Adrenal gland (tissue), 12 donors: ENCODE data around the gene KLK14. TPM values are rescaled to one million over a fixed set of nuclear protein-coding genes. Genes with fewer than 3 reads are reported as not detected.

Source experiments
- DNase-seq, 7 donors: peaks; one replicate each; pipeline ENCODE4 v3.0.0-alpha.2; 2019 to 2020
- H3K27ac ChIP-seq, 5 donors: fragments of 200-600 bp; sonication (generic) in 4 of 5; 1 replicate in 3 of 5; 2 replicates in 2 of 5; pipeline versions ENCODE4 v1.5.1 to v1.8.0; 2016 to 2020; ENCODE audit warnings: mild to moderate bottlenecking in 1 of 5
- H3K27me3 ChIP-seq: fragments of 200-600 bp; 2 replicates; pipeline ENCODE4 v1.8.0; 2021
- H3K36me3 ChIP-seq, 2 donors: fragments of 200-600 bp; replicated peaks in 1 of 2; 1 replicate in 1 of 2; 2 replicates in 1 of 2; pipeline versions ENCODE4 v1.5.1 to v1.8.0; 2018 to 2022
- H3K4me1 ChIP-seq, 2 donors: fragments of 200-600 bp; replicated peaks in 1 of 2; 1 replicate in 1 of 2; 2 replicates in 1 of 2; pipeline versions ENCODE4 v1.5.1 to v1.8.0; 2018 to 2021
- H3K4me3 ChIP-seq, 4 donors: fragments of 200-600 bp; sonication (generic) in 3 of 4; one replicate each; pipeline ENCODE4 v1.5.1; 2016 to 2018
- H3K9me3 ChIP-seq, 3 donors: fragments of 200-600 bp; sonication (generic) in 1 of 3; replicated peaks in 1 of 3; 1 replicate in 2 of 3; 2 replicates in 1 of 3; pipeline versions ENCODE4 v1.5.1 to v1.8.0; 2016 to 2021
- POLR2A ChIP-seq, 2 donors: fragments of 450-650 bp; IDR thresholded peaks; one replicate each; pipeline ENCODE4 v1.6.1; 2017; ENCODE audit warnings: antibody characterized with exemption in 2 of 2, mild to moderate bottlenecking in 2 of 2, moderate library complexity in 1 of 2
- WGBS, 4 donors: extraction: QIAGEN DNeasy Blood & Tissue Kit in 2 of 4; methylation state at CpG; one replicate each; pipeline versions ENCODE4 v1.1.5 to v1.1.7; 2013 to 2017; 5-methylcytosine and 5-hydroxymethylcytosine counted together
- intact Hi-C, 2 donors: fragments of 100-400 bp; cut with DNase I; formaldehyde crosslinking; loops; one replicate each; pipeline versions ENCODE4 v1.14.1 to v1.15.0; 2022 to 2023
- polyA plus RNA-seq, 3 donors: library from polyadenylated mRNA; stranded (reverse); fragments of 200-250 nt in 2 of 3; fragments of 350-450 nt in 1 of 3; fragmentation: Illumina TruSeq in 1 of 3; extraction: RNeasy Lipid Tissue Mini Kit (QIAGEN cat#74804) in 1 of 3; gene quantifications; one replicate each; pipeline ENCODE4 v1.2.3, GENCODE V29; 2013 to 2014
- total RNA-seq, 9 donors: library from RNA; depleted of rRNA in 4 of 9; stranded (reverse); fragments of >200 nt in 4 of 9; fragments of 120-200 nt in 1 of 9; fragmentation: NEBNext Ultra II Directional in 1 of 9; extraction: Animal tissue kit (Norgen Biotek cat#: 25700) in 1 of 9; gene quantifications; one replicate each; pipeline versions ENCODE4 v1.1.0 to v1.2.4, GENCODE V29; 2013 to 2023
- TF ChIP-seq, protein P1 (sequence below), 6 experiments: fragments of 450-650 bp in 4 of 6; fragments of 200-600 bp in 2 of 6; sonication (generic) in 1 of 6; IDR thresholded peaks; 1 replicate in 5 of 6; 2 replicates in 1 of 6; pipeline versions ENCODE4 v1.5.1 to v1.8.0; 2016 to 2021; ENCODE audit warnings: antibody characterized with exemption in 6 of 6, mild to moderate bottlenecking in 2 of 6, moderate library complexity in 1 of 6
- donor health status: healthy with polysubstance abuse.
- donor health status: Bipolar disorder and iron deficiency.
- donor health status: DM: yes; HTN: yes; CAD: no.
- donor health status: DM: no; HTN: no; CAD: no.
- donor health status: DM: no; HTN: no; CAD: no.
- donor health status: DM: yes; HTN: yes; CAD: no.

KLK14 gene
- total and polyA plus RNA-seq, 12 donors, result 0.25 to 0.81 (median 0.57) TPM; not detected in 8

DNA sequence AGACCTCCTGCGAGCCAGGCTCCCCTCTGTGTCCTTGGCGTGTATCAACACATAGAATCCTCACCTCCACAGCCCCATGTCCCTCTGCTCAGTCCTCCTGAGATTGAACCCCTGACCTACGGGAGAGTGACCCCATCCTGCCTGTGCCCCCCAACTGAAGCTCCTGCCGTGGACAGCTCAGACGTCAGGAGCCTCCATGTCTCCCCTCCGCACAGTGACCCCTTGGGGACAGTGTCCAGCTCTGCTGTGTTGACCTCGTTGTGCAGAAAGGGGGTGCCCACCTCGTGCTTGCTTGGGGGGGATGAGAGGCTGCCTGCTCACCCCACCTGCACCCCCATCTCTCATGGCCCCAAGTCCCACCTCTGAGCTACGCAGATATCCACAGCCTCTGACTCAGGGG is 41.5 kb upstream of the KLK14 start:
- Histone ChIP-seq H3K9me3 (no peaks in the 10 kb centered on the region), H3K27me3 (no peaks in the 10 kb centered on the region), H3K27ac (peak overlapping the region in 4 of 5 donors; percentile 13 to 91 (median 62)), H3K4me1 (no peaks in the 10 kb centered on the region), H3K4me3 (no peak overlapping the region), H3K36me3 (no peaks in the 10 kb centered on the region)
- intact Hi-C loops, result no loop called here
- WGBS, 4 donors, result 65 to 78% (median 73%) methylated on average over 2 to 9 of the region's 9 CpGs
- no peak for DNase-seq
- no peak for TF ChIP-seq POLR2A (IDR thresholded peaks at IDR 0.05)
- TF ChIP-seq, protein P1, sequence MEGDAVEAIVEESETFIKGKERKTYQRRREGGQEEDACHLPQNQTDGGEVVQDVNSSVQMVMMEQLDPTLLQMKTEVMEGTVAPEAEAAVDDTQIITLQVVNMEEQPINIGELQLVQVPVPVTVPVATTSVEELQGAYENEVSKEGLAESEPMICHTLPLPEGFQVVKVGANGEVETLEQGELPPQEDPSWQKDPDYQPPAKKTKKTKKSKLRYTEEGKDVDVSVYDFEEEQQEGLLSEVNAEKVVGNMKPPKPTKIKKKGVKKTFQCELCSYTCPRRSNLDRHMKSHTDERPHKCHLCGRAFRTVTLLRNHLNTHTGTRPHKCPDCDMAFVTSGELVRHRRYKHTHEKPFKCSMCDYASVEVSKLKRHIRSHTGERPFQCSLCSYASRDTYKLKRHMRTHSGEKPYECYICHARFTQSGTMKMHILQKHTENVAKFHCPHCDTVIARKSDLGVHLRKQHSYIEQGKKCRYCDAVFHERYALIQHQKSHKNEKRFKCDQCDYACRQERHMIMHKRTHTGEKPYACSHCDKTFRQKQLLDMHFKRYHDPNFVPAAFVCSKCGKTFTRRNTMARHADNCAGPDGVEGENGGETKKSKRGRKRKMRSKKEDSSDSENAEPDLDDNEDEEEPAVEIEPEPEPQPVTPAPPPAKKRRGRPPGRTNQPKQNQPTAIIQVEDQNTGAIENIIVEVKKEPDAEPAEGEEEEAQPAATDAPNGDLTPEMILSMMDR (IDR thresholded peaks at IDR 0.05), result no peak

DNA sequence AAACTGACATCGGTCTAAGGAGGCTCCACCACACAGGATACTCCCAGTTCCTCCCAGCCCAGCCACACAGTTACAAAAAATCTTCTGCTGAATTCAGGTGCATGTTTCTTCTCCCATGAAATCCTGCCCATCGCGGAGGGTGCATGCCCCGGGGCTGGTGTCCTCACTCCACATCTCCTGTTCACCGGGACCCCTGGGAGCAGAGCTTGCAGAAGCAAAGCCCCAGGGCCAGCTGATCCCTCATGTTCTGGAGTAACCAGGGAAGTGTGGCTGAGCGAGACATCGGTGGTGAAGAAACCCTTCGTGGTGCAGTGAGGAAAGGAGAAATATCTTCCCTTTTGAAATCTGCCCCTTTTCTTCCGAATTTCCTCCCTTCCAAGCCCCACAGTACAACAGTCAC is 41.1 kb upstream of the KLK14 start:
- Histone ChIP-seq H3K36me3 (no peaks in the 10 kb centered on the region), H3K4me3 (no peak overlapping the region), H3K4me1 (no peaks in the 10 kb centered on the region), H3K9me3 (no peaks in the 10 kb centered on the region), H3K27ac (peak overlapping the region in 3 of 5 donors; percentile 58 to 91 (median 65)), H3K27me3 (no peaks in the 10 kb centered on the region)
- intact Hi-C loops, result no loop called here
- no peak for TF ChIP-seq POLR2A (IDR thresholded peaks at IDR 0.05)
- TF ChIP-seq, protein P1 (IDR thresholded peaks at IDR 0.05), result no peak
- no peak for DNase-seq
- 55 to 68% (median 64%) methylated on average over 9 of the region's 9 CpGs for WGBS, 4 donors

DNA sequence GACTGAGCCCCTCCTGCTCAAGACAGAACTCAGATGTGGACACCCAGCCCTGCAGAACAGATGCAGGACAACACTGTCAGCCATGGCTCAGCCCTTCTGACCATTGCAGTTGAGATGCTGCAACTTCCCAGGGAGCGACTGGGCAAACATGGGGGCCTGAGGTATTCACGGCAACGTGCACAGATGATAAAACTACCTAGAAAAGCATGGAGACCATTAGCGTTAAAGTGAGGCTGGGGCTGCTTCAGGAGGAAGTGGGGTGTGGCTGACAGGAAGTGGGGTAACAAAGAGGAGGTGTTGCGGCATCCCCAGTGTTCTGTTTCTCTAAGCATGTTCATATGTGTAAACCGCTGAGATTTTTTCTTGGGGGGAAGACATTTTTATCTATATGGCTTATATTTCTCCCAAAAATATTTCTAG is 40.7 kb upstream of the KLK14 start:
- H3K36me3 ChIP-seq, result no peaks in the 10 kb centered on the region
- no peaks in the 10 kb centered on the region for H3K27me3 ChIP-seq
- DNase-seq, result peak in 3 of 7 donors; percentile 48 to 75 (median 51)
- no peaks in the 10 kb centered on the region for H3K9me3 ChIP-seq
- TF ChIP-seq, protein P1 (IDR thresholded peaks at IDR 0.05), result no peak
- TF ChIP-seq POLR2A (IDR thresholded peaks at IDR 0.05), result no peak
- intact Hi-C loops, result no loop called here
- no peak overlapping the region for H3K4me3 ChIP-seq
- peak overlapping the region in 4 of 5 donors; percentile 58 to 91 (median 63) for H3K27ac ChIP-seq
- WGBS, 4 donors, result 60 to 74% (median 65%) methylated on average over 6 of the region's 6 CpGs
- no peaks in the 10 kb centered on the region for H3K4me1 ChIP-seq

DNA sequence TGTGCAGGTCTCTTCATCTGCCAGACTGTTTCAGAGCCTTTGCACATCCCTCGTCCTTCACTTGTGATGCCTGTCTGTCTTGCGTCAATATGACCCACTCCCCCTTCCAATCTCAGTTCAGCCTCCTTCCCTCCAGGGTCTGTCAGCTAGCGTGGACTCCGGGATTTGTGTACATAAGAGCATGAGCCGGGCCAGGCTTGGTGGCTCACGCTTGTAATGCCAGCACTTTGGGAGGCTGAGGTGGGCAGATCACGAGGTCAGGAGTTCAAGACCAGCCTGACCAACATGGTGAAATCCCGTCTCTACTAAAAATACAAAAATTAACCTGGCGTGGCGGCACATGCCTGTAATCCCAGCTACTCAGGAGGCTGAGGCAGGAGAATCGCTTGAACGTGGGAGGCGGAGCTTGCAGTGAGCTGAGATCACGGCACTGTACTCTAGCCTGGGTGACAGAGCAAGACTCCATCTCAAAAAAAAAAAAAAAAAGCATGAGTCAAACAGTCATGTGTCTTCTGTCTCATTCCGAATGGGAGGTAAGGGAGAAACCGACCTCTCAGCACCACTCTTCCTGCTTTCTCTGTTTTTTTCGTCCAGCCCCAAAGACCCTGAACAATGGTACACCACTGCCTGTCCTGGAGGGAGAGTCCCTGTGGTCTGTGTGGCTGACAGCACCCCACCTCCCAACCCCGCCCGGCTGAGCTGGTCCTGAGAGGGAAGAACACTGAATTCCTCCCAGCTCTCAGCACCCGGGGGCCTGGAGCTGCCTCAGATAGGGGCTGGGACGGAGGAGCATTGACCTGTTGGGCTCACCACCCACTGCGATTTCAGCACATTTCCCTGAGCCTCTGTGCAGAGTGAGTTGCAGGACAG is 39.7 kb upstream of the KLK14 start:
- Histone ChIP-seq H3K27me3 (no peaks in the 10 kb centered on the region), H3K4me3 (no peak overlapping the region), H3K9me3 (no peaks in the 10 kb centered on the region), H3K27ac (peak overlapping the region in 3 of 5 donors; percentile 31 to 91 (median 66)), H3K4me1 (no peaks in the 10 kb centered on the region), H3K36me3 (no peaks in the 10 kb centered on the region)
- TF ChIP-seq, protein P1 (IDR thresholded peaks at IDR 0.05), result no peak
- no peak for TF ChIP-seq POLR2A (IDR thresholded peaks at IDR 0.05)
- DNase-seq, result peak in 1 of 7 donors; percentile 46
- WGBS, 4 donors, result 66 to 76% (median 69%) methylated on average over 17 to 22 of the region's 22 CpGs
- intact Hi-C loops, result no loop called here
